Measurements from ENCODE around the gene TRAF2.
"Not testable (repeated sequence)": the region's sequence is repeated elsewhere in the genome, so short reads cannot be mapped to it uniquely, and the experiment has no call there.

The TRAF2 gene

DNA sequence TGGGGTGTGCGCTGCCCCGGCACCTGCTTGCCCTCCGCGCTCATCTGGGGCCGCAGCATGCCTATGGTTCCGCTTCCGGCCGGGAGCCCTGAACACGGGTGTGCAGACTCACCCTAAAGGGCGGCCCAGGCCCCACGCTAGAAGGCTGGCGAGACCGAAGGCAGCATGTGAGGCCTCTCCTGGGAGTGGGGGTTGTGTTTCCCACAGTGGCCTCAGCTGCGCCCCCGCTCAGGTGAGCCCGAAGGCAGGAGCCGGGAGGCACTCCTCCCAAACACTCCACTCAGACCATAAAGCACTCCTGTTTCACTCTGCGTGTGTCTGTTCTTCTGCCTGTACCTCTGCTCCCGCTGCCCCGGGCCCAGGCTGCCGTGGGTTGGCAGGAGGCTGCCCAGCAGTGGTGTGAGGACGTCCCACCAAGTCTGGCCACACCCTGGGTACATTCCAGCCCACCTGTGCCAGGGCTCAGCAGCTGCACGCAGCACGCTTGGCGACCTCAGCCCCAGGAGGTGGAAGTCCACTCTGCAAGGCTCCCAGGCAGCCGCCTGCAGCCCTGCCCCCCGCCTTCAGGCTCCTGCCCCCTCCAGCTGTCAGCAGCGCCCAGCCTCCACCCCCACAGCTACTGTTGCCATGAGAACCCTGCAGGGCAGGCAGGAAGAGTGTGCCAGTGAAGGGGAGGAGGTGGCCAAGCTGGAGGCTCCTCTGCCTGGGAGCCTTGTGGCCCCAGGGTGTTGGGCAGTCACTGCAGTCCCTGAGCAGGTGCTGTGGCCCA lies 45.3 kb upstream of the TRAF2 start:
- H3K27ac ChIP-seq: peak overlapping the region; percentile 79
- H3K36me3 ChIP-seq (ENCODE audit: insufficient read depth, low read length): no peaks in the 10 kb centered on the region; the same call in 1 of the 2 replicates
- no peaks in the 10 kb centered on the region for H3K9me3 ChIP-seq (ENCODE audit: low read depth, low read length)
- no peak for DNase-seq (ENCODE audit: low read depth, low spot score)
- H3K9ac ChIP-seq (ENCODE audit: insufficient read length): no peak overlapping the region
- peak overlapping the region; percentile 38; the same call in 1 of the 2 replicates for H3K4me3 ChIP-seq
- TF ChIP-seq POLR2AphosphoS5 (IDR thresholded peaks at IDR 0.05; ENCODE audit: borderline replicate concordance, low read depth, low read length) (no peak; the same call in 1 of the 2 replicates), FOXP2 (optimal IDR thresholded peaks at IDR 0.05; ENCODE audit: control extremely low read depth, extremely low read length, insufficient read depth) (no peak), EZH2 (IDR thresholded peaks at IDR 0.05) (no peak)

DNA sequence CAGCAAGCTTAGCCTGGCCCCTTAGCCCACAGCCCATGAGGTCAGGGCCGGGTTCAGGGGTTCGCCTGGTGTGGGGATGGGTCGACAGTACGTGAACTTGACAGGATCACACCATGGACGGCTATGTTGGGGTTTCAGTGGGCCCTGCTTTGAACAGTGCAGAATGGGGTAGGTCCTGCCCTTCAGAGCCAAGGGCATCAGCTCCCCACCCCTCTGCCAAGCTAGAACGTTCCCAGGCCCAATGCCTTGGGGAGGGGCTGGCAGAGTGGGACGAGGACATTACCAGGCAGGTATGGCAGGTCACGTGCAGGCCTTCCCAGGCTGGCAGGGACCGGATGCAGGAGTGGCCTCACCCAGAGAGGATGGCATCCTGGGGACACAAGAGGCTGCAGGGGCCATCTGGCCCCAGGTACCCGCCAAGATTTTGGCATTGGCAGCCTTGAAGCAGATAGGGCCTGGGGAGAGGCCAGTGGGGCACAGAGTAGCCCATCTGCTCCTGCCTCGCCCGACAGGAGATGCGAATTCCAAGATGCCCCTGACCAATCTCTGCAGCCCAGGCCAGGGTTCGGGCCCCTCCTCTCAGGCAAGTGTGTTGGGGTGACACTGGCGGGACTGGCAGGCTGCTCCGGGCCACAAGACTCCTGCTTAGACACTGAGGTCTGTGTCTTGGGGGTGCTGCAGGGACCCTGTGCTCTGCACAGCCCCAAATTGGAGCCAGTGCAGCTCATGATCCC lies 44.5 kb upstream of the TRAF2 start:
- peak overlapping the region; percentile 38; the same call in 1 of the 2 replicates for H3K4me3 ChIP-seq

DNA sequence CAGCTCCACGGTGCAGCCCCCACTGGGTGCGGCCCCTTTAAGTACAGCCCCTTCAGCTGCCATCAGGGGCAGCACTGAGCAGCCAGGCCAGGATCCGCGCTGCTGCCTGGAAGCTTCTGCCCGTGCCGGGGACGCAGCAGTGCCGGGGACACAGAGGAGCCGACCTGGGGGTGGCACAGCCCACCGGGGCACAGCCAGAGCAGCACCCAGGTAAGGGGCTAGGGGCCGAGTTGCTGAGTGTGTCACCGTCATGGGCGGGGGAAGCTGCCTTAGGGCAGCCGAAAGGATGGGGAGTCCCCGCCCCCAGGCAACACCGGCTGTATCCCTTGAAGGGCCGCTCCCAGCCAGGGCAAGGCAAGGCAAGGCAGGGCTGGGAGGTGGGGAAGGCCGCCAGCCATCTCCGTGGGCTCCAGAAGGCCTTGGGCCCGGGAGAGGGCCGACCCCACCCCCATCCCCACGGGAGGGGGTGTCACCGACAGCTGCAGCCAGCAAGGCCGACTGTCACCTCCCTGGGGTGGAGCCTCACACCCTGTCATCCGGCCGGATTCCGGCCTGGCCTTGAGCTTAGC lies 43.9 kb upstream of the TRAF2 start, which contains the start of gene AJM1:
AJM1 (plus strand) TSS at position 99 of the 569 bp plus-strand sequence. CDS start 1,937 bp downstream, outside the sequence.
- not testable (repeated sequence) for H3K9ac ChIP-seq (ENCODE audit: insufficient read length); H3K27ac ChIP-seq; H3K9me3 ChIP-seq (ENCODE audit: low read depth, low read length)

More for the DNA sequence above, 44.5 kb upstream of the TRAF2 start:
- not testable (repeated sequence) for DNase-seq (ENCODE audit: low read depth, low spot score); H3K9ac ChIP-seq (ENCODE audit: insufficient read length); H3K36me3 ChIP-seq (ENCODE audit: insufficient read depth, low read length); H3K9me3 ChIP-seq (ENCODE audit: low read depth, low read length); H3K27ac ChIP-seq

GRCh38 chr9:136843159-136843800 lies 43.0 kb upstream of the TRAF2 start:
- H3K9ac ChIP-seq (ENCODE audit: insufficient read length); DNase-seq (ENCODE audit: low read depth, low spot score); H3K9me3 ChIP-seq (ENCODE audit: low read depth, low read length); H3K36me3 ChIP-seq (ENCODE audit: insufficient read depth, low read length); H3K4me3 ChIP-seq; H3K27ac ChIP-seq: not testable (repeated sequence)

More for the DNA sequence above, 43.9 kb upstream of the TRAF2 start, which contains the start of gene AJM1:
- peak within 1 kb of the TSS; percentile 63 for H3K4me3 ChIP-seq
- not testable (repeated sequence) for DNase-seq (ENCODE audit: low read depth, low spot score); H3K36me3 ChIP-seq (ENCODE audit: insufficient read depth, low read length)

DNA sequence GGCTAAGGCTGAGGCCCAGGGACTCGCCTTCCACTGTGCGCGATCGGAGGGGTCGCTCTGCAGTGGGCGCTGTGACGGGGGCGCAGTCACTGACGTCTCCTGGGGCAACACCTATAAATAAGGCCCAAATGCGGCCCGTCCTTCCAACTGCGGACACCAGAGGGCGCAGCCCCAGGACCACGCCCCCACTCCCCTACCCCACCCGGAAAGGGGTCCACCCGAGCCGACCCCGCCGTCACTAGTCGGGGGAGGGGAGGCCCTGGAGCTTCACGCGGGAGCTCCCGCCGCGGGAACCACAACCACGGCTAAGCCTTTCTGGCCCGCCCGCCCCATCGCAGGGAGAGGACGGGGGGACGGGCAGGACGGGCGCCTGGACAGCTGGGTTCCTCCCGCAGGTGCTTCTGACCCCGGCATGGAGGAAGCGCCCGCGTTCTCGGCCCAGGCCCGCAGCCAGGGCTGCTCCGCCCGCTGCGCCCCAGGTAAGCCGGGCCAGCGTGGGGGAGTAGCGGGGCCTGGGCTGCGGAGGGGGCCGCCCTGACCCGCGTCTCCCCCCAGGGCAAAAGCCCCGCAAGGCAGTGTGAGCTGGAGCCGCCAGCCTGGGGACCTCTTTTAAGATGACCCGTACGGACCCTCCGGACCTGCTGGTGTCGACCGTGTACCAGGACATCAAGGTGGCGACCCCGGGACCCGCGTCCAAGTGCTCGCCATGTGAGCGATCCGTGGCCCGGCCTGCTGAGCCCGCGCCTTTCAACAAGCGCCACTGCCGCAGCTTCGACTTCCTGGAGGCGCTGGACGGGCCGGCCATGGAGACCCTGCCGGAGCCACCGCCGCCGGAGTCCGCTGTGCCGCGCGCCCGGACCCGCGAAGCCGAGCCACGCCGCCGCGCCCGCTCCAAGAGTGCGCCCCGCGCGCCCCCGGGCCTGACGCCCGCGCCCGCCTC lies 42.2 kb upstream of the TRAF2 start:
- H3K9ac ChIP-seq (ENCODE audit: insufficient read length); H3K27ac ChIP-seq; DNase-seq (ENCODE audit: low read depth, low spot score); H3K4me3 ChIP-seq; H3K9me3 ChIP-seq (ENCODE audit: low read depth, low read length); H3K36me3 ChIP-seq (ENCODE audit: insufficient read depth, low read length): not testable (repeated sequence)

GRCh38 chr9:136844761-136845464 lies 41.4 kb upstream of the TRAF2 start:
- Histone ChIP-seq H3K9me3 (ENCODE audit: low read depth, low read length) (no peaks in the 10 kb centered on the region), H3K9ac (ENCODE audit: insufficient read length) (no peak overlapping the region), H3K36me3 (ENCODE audit: insufficient read depth, low read length) (no peaks in the 10 kb centered on the region), H3K27ac (no peak overlapping the region), H3K4me3 (no peak overlapping the region)
- TF ChIP-seq POLR2AphosphoS5 (IDR thresholded peaks at IDR 0.05; ENCODE audit: borderline replicate concordance, low read depth, low read length): no peak
- TF ChIP-seq FOXP2 (optimal IDR thresholded peaks at IDR 0.05; ENCODE audit: control extremely low read depth, extremely low read length, insufficient read depth): no peak
- TF ChIP-seq EZH2 (IDR thresholded peaks at IDR 0.05): no peak
- no peak for DNase-seq (ENCODE audit: low read depth, low spot score)

GRCh38 chr9:136845465-136846260 lies 40.7 kb upstream of the TRAF2 start:
- H3K27ac ChIP-seq: no peak overlapping the region
- H3K9me3 ChIP-seq (ENCODE audit: low read depth, low read length): no peaks in the 10 kb centered on the region
- no peaks in the 10 kb centered on the region; the same call in 1 of the 2 replicates for H3K36me3 ChIP-seq (ENCODE audit: insufficient read depth, low read length)
- TF ChIP-seq EZH2 (IDR thresholded peaks at IDR 0.05) (no peak), FOXP2 (optimal IDR thresholded peaks at IDR 0.05; ENCODE audit: control extremely low read depth, extremely low read length, insufficient read depth) (no peak)
- no peak overlapping the region for H3K9ac ChIP-seq (ENCODE audit: insufficient read length)
- no peak for DNase-seq (ENCODE audit: low read depth, low spot score)
- H3K4me3 ChIP-seq: no peak overlapping the region

All from SK-N-MC (cell line).